Mesothelial cell of epicardium (in vitro differentiated cells): Measurements from ENCODE around the gene NGRN. TPM values are rescaled to one million over a fixed set of nuclear protein-coding genes. Genes with fewer than 3 reads are reported as not detected.

Experiments
- DNase-seq, 2 experiments: peaks; one replicate each; pipeline ENCODE4 v3.0.0; 2021; ENCODE audit warnings: low spot score in 2 of 2; ENCODE audit not compliant: unreplicated experiment in 2 of 2
- H3K27ac Mint-ChIP-seq: 2 replicates; pipeline ENCODE4 v1.8.0; 2021; ENCODE audit warnings: mixed read lengths
- H3K27me3 Mint-ChIP-seq: 2 replicates; pipeline ENCODE4 v1.8.0; 2021; ENCODE audit warnings: low read depth, mixed read lengths
- H3K36me3 Mint-ChIP-seq: 2 replicates; pipeline ENCODE4 v1.8.0; 2021; ENCODE audit warnings: mixed read lengths
- H3K4me1 Mint-ChIP-seq: 2 replicates; pipeline ENCODE4 v1.8.0; 2021; ENCODE audit warnings: mixed read lengths
- H3K4me3 Mint-ChIP-seq: 2 replicates; pipeline ENCODE4 v1.8.0; 2021; ENCODE audit warnings: mild to moderate bottlenecking, moderate library complexity, mixed read lengths
- H3K9me3 Mint-ChIP-seq: 2 replicates; pipeline ENCODE4 v1.8.0; 2021; ENCODE audit warnings: mixed read lengths
- CTCF ChIP-seq: fragments of 200-600 bp; sonication (generic); IDR thresholded peaks from one replicate; pipeline ENCODE4 v1.5.0; 2021; ENCODE audit warnings: antibody characterized with exemption; ENCODE audit not compliant: unreplicated experiment
- total RNA-seq: library from RNA; stranded (reverse); gene quantifications from 3 replicates; pipeline ENCODE4 v1.2.1, GENCODE V29; 2021

NGRN gene
- total RNA-seq, 1 donor from 2014 or later: 93.4 TPM

- no peak for DNase-seq
- Mint-ChIP-seq H3K4me1 (peaks cover 12% of the 10 kb centered on the region), H3K27ac (no peak overlapping the region), H3K27me3 (no peaks in the 10 kb centered on the region), H3K36me3 (peaks cover 13% of the 10 kb centered on the region), H3K4me3 (peak overlapping the region; percentile 75), H3K9me3 (no peaks in the 10 kb centered on the region)
- TF ChIP-seq CTCF: no peak
Measured at GRCh38 chr15:90232941-90233386, 32.5 kb upstream of the NGRN start.

DNA sequence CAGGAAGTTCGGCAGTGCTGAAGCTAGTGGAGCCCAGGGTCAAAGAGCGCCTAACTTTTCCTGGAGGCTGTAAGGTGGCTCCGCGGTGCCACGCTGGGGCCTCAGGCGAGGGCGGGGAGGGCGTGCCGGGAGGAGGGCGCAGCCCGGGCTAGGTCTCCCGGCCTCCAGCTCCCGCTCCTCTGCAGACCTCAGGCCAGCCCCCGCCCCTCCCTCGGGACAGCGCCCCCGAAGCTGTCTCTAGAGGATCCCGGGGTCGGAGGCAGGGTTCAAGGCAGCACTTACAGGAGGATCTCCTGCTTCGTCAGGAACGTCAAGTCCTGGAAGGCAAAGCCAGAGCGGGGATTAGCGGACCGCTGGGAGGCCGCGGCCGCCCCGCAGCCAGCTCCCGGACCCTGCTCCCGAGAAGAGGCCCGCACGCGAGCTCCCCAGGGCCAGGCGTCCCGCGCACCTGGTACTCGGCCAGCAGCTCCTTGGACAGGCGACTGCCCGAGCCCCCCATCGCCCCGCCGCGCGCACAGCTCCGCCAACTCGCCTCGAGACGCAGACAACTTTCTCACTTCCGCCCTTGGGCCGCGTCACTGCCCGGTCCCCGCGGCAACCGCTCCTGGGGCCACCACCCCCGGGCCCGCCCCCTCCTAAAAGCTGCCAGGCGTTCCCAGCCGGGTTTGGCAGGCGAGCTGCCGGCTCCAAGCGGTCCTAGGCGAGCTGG, 31.9 kb upstream of the NGRN start, which contains the start of gene CIB1:
CIB1 (minus strand) TSS at position 555 of the 709 bp plus-strand sequence; CDS start at position 499, 56 bp downstream.
- Mint-ChIP-seq H3K27me3 (no peaks in the 10 kb centered on the region), H3K36me3 (peaks cover 18% of the 10 kb centered on the region), H3K9me3 (no peaks in the 10 kb centered on the region), H3K4me1 (peaks cover 12% of the 10 kb centered on the region), H3K4me3 (peak within 1 kb of the TSS; percentile 75), H3K27ac (peak within 1 kb of the TSS; percentile 88)
- DNase-seq: peak in 1 of 2 experiments; percentile 94
- TF ChIP-seq CTCF: peak; percentile 21

- peak; percentile 1 for TF ChIP-seq CTCF
- peak in 1 of 2 experiments; percentile 85 for DNase-seq
- Mint-ChIP-seq H3K36me3 (peaks cover 15% of the 10 kb centered on the region), H3K9me3 (no peaks in the 10 kb centered on the region), H3K27me3 (no peaks in the 10 kb centered on the region), H3K27ac (peak within 1 kb of the TSS; percentile 88), H3K4me1 (peaks cover 12% of the 10 kb centered on the region), H3K4me3 (peak within 1 kb of the TSS; percentile 75)
Measured at GRCh38 chr15:90234096-90234988, 31.1 kb upstream of the NGRN start, which contains the start of gene GDPGP1. Gene GDPGP1 (plus strand): TSS chr15:90234209. CDS start chr15:90240909, 6,700 bp downstream.

DNA sequence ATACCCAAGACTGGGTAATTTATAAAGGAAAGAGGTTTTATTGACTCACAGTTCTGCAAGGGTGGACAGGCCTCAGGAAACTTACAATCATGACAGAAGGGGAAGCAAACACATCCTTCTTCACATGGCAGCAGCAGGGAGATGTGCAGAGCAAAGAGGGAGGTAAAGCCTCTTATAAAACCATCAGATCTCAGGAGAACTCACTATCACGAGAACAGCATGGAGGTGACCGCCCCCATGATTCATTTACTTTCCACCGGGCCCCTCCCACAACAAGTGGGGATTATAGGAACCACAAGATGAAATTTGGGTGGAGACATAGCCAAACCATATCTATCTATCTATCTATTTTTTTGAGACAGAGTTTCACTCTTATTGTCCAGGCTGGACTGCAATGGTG, 26.1 kb upstream of the NGRN start:
- no peak for TF ChIP-seq CTCF
- no peak for DNase-seq
- Mint-ChIP-seq H3K27me3 (no peaks in the 10 kb centered on the region), H3K27ac (no peak overlapping the region), H3K9me3 (no peaks in the 10 kb centered on the region), H3K36me3 (peaks cover 17% of the 10 kb centered on the region), H3K4me1 (peaks cover 8% of the 10 kb centered on the region), H3K4me3 (no peak overlapping the region)

- Mint-ChIP-seq H3K4me1 (no peaks in the 10 kb centered on the region), H3K27me3 (no peaks in the 10 kb centered on the region), H3K27ac (no peak overlapping the region), H3K36me3 (peaks cover 17% of the 10 kb centered on the region), H3K9me3 (no peaks in the 10 kb centered on the region), H3K4me3 (no peak overlapping the region)
- no peak for TF ChIP-seq CTCF
- DNase-seq: no peak
Measured at GRCh38 chr15:90240856-90241255, 24.6 kb upstream of the NGRN start.
